ENCODE results near the gene MAGOHB.
A peak's percentile ranks its signal among the peaks of the same experiment; 100 is the strongest.
"Not testable (repeated sequence)": the region's sequence is repeated elsewhere in the genome, so short reads cannot be mapped to it uniquely, and the experiment has no call there.

Gene MAGOHB

GRCh38 chr12:10613349-10614055 is at the start of gene MAGOHB:
Gene MAGOHB, minus strand, starts transcription at chr12:10613609. Its CDS starts 77 bp downstream, at chr12:10613532.
- in situ Hi-C loops (cut with MboI; ENCODE audit: low pct_unique_long_range_greater_than_20kb, low sequenced_read_pairs), result no loop called here
- DNase-seq, result peak; percentile 97

GRCh38 chr12:10661338-10661737 is 47.9 kb upstream of the MAGOHB start:
- no peak for DNase-seq
- in situ Hi-C loops (cut with MboI; ENCODE audit: low pct_unique_long_range_greater_than_20kb, low sequenced_read_pairs), result no loop called here

- DNase-seq, result no peak
- in situ Hi-C loops (cut with MboI; ENCODE audit: low pct_unique_long_range_greater_than_20kb, low sequenced_read_pairs), result no loop called here
Measured at GRCh38 chr12:10654003-10654402, 40.6 kb upstream of the MAGOHB start.

- in situ Hi-C loops (cut with MboI; ENCODE audit: low pct_unique_long_range_greater_than_20kb, low sequenced_read_pairs), result no loop called here
- DNase-seq, result no peak
Measured at GRCh38 chr12:10652192-10652591, 38.8 kb upstream of the MAGOHB start.

- in situ Hi-C loops (cut with MboI; ENCODE audit: low pct_unique_long_range_greater_than_20kb, low sequenced_read_pairs); DNase-seq: not testable (repeated sequence)
Measured at GRCh38 chr12:10646576-10646975, 33.2 kb upstream of the MAGOHB start.

GRCh38 chr12:10645910-10646309 is 32.5 kb upstream of the MAGOHB start:
- in situ Hi-C loops (cut with MboI; ENCODE audit: low pct_unique_long_range_greater_than_20kb, low sequenced_read_pairs), result no loop called here
- no peak for DNase-seq

GRCh38 chr12:10641735-10642500 is 28.5 kb upstream of the MAGOHB start:
- in situ Hi-C loops (cut with MboI; ENCODE audit: low pct_unique_long_range_greater_than_20kb, low sequenced_read_pairs), result no loop called here
- DNase-seq, result no peak

- in situ Hi-C loops (cut with MboI; ENCODE audit: low pct_unique_long_range_greater_than_20kb, low sequenced_read_pairs), result no loop called here
- no peak for DNase-seq
Measured at GRCh38 chr12:10638728-10639127, 25.3 kb upstream of the MAGOHB start.

- in situ Hi-C loops (cut with MboI; ENCODE audit: low pct_unique_long_range_greater_than_20kb, low sequenced_read_pairs), result no loop called here
- DNase-seq, result no peak
Measured at GRCh38 chr12:10636611-10637010, 23.2 kb upstream of the MAGOHB start.

- no peak for DNase-seq
- in situ Hi-C loops (cut with MboI; ENCODE audit: low pct_unique_long_range_greater_than_20kb, low sequenced_read_pairs), result no loop called here
Measured at GRCh38 chr12:10636124-10636523, 22.7 kb upstream of the MAGOHB start.

GRCh38 chr12:10635306-10635705 is 21.9 kb upstream of the MAGOHB start:
- no peak for DNase-seq
- in situ Hi-C loops (cut with MboI; ENCODE audit: low pct_unique_long_range_greater_than_20kb, low sequenced_read_pairs), result no loop called here

GRCh38 chr12:10634427-10634826 is 21.0 kb upstream of the MAGOHB start:
- in situ Hi-C loops (cut with MboI; ENCODE audit: low pct_unique_long_range_greater_than_20kb, low sequenced_read_pairs), result no loop called here
- no peak for DNase-seq

GRCh38 chr12:10633541-10633940 is 20.1 kb upstream of the MAGOHB start:
- in situ Hi-C loops (cut with MboI; ENCODE audit: low pct_unique_long_range_greater_than_20kb, low sequenced_read_pairs), result no loop called here
- DNase-seq, result no peak

GRCh38 chr12:10632226-10632625 is 18.8 kb upstream of the MAGOHB start:
- DNase-seq, result no peak
- in situ Hi-C loops (cut with MboI; ENCODE audit: low pct_unique_long_range_greater_than_20kb, low sequenced_read_pairs), result no loop called here

- in situ Hi-C loops (cut with MboI; ENCODE audit: low pct_unique_long_range_greater_than_20kb, low sequenced_read_pairs), result no loop called here
- no peak for DNase-seq
Measured at GRCh38 chr12:10624605-10625004, 11.2 kb upstream of the MAGOHB start.

GRCh38 chr12:10623131-10623530 is 9.7 kb upstream of the MAGOHB start:
- in situ Hi-C loops (cut with MboI; ENCODE audit: low pct_unique_long_range_greater_than_20kb, low sequenced_read_pairs), result no loop called here
- no peak for DNase-seq

- in situ Hi-C loops (cut with MboI; ENCODE audit: low pct_unique_long_range_greater_than_20kb, low sequenced_read_pairs), result no loop called here
- DNase-seq, result no peak
Measured at GRCh38 chr12:10621278-10621677, 7.9 kb upstream of the MAGOHB start.

- no peak for DNase-seq
- in situ Hi-C loops (cut with MboI; ENCODE audit: low pct_unique_long_range_greater_than_20kb, low sequenced_read_pairs), result no loop called here
Measured at GRCh38 chr12:10620078-10620779, 6.8 kb upstream of the MAGOHB start.

- in situ Hi-C loops (cut with MboI; ENCODE audit: low pct_unique_long_range_greater_than_20kb, low sequenced_read_pairs), result no loop called here
- DNase-seq, result no peak
Measured at GRCh38 chr12:10618338-10618987, 5.1 kb upstream of the MAGOHB start.

GRCh38 chr12:10617863-10618262 is 4.5 kb upstream of the MAGOHB start:
- in situ Hi-C loops (cut with MboI; ENCODE audit: low pct_unique_long_range_greater_than_20kb, low sequenced_read_pairs), result no loop called here
- no peak for DNase-seq
